ENCODE results near the gene AIF1L.

- TF ChIP-seq, protein P1, sequence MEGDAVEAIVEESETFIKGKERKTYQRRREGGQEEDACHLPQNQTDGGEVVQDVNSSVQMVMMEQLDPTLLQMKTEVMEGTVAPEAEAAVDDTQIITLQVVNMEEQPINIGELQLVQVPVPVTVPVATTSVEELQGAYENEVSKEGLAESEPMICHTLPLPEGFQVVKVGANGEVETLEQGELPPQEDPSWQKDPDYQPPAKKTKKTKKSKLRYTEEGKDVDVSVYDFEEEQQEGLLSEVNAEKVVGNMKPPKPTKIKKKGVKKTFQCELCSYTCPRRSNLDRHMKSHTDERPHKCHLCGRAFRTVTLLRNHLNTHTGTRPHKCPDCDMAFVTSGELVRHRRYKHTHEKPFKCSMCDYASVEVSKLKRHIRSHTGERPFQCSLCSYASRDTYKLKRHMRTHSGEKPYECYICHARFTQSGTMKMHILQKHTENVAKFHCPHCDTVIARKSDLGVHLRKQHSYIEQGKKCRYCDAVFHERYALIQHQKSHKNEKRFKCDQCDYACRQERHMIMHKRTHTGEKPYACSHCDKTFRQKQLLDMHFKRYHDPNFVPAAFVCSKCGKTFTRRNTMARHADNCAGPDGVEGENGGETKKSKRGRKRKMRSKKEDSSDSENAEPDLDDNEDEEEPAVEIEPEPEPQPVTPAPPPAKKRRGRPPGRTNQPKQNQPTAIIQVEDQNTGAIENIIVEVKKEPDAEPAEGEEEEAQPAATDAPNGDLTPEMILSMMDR (IDR thresholded peaks at IDR 0.05): no peak
- TF ChIP-seq POLR2A (IDR thresholded peaks at IDR 0.05): no peak
Measured at GRCh38 chr9:131144201-131144600, 47.9 kb downstream of the AIF1L start.
